Measurements from ENCODE around the gene CTU2. TPM values are rescaled to one million over a fixed set of nuclear protein-coding genes. Genes with fewer than 3 reads are reported as not detected.

The CTU2 gene
- total and polyA plus RNA-seq, 2 of the 8 experiments (the other 6 are each of a cell fraction or from before 2014, with no cell fraction given), result 32.7 to 42.9 TPM

DNA sequence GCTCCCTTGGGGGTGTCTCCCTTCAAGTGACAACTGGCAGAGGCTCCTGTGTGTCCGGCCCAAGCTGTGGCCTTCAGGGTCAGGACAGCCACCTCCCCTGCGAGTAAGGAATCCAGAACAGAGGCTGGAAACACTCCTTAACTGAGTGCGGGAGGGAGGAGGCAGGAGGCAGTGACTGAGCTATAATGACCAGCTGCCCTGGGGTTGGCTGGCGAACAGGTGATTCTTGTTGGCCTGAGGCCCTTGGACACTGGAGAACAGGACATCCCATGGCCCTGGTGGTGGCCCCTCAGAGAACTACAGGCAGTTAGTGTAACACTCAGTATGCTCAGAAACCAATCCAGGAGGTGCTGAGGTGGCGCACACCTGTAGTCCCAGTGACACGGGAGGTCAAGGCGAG is 10.6 kb upstream of the CTU2 start:
- H3K27ac ChIP-seq (ENCODE audit: low read depth, low read length), result no peak overlapping the region
- no peak overlapping the region for H3K56ac ChIP-seq (replicated peaks; ENCODE audit: insufficient read length, low read depth, low read length)
- no peak overlapping the region for H2BK12ac ChIP-seq (ENCODE audit: low read depth, low read length)
- no peak overlapping the region for H3K4ac ChIP-seq (replicated peaks; ENCODE audit: insufficient read length, low read depth, low read length)
- H3K36me3 ChIP-seq (ENCODE audit: control insufficient read depth in 2 of 4, insufficient read depth in 4 of 4, low read length in 3 of 4), result peaks cover 0 to 15% (median 4%) of the 10 kb centered on the region in 4 experiments; a peak in 4 of 8 replicates
- H4K8ac ChIP-seq (ENCODE audit: extremely low read depth, insufficient read depth, low read length), result no peak overlapping the region
- H3K4me2 ChIP-seq (ENCODE audit: insufficient read depth in 1 of 2, low read depth in 2 of 2, low read length in 2 of 2), result no peak overlapping the region
- H4K5ac ChIP-seq (ENCODE audit: insufficient read length, low read depth, low read length), result no peak overlapping the region
- 93% methylated on average over 7 of the region's 7 CpGs; no CpG with 5 or more reads in 1 of the 2 experiments for WGBS, 2 experiments (ENCODE audit: extremely low coverage in 1 of 2, insufficient coverage in 1 of 2, insufficient read length in 1 of 2, insufficient replicate concordance in 2 of 2, low coverage in 1 of 2, low lambda C conversion rate in 2 of 2, missing lambda C conversion rate in 1 of 2)
- H2BK20ac ChIP-seq (ENCODE audit: low read length), result no peak overlapping the region
- H4K20me1 ChIP-seq (replicated peaks in 1 of 2; ENCODE audit: control insufficient read depth in 1 of 2, insufficient read depth in 2 of 2, low read length in 2 of 2), result peaks cover 0 to 3% of the 10 kb centered on the region in 2 experiments
- no peaks in the 10 kb centered on the region for H3K79me2 ChIP-seq (ENCODE audit: control insufficient read depth in 1 of 2, insufficient read depth in 2 of 2, low read length in 2 of 2)
- H2BK5ac ChIP-seq (ENCODE audit: low read depth, low read length), result no peak overlapping the region
- H3K18ac ChIP-seq (ENCODE audit: extremely low read depth, low read length), result no peak overlapping the region
- H3K79me1 ChIP-seq (ENCODE audit: low read depth, low read length), result 0 out of 2 replicates have a peak, but pooled peaks cover 2% of the 10 kb centered on the region
- ChIA-PET POLR2A (ENCODE audit: partially characterized antibody) (no interaction called here), CTCF (ENCODE audit: partially characterized antibody) (interaction anchor here (0.6 to 6.5 kb wide), 6 partner anchors 9 to 130 kb away, joined by 3 to 37 read pairs (median 5); no protein-coding TSS in a partner anchor)
- H3K14ac ChIP-seq (ENCODE audit: insufficient read length), result no peak overlapping the region
- no peak overlapping the region for H2AFZ ChIP-seq (ENCODE audit: low read length)
- FAIRE-seq (no peak), DNase-seq (ENCODE audit: low read depth in 1 of 2, low spot score in 2 of 2) (no peak)
- no peak overlapping the region for H3K4me3 ChIP-seq (ENCODE audit: extremely low read depth in 1 of 4, insufficient read depth in 2 of 4, low read depth in 3 of 4, low read length in 4 of 4)
- H3K9me3 ChIP-seq (ENCODE audit: insufficient read depth in 2 of 2, low read depth in 1 of 2, low read length in 1 of 2), result no peaks in the 10 kb centered on the region
- H3K4me1 ChIP-seq (replicated peaks in 1 of 4; ENCODE audit: control insufficient read depth in 3 of 4, insufficient read depth in 4 of 4, low read length in 3 of 4), result no peaks in the 10 kb centered on the region
- H3K9ac ChIP-seq (replicated peaks in 1 of 4; ENCODE audit: extremely low read depth in 1 of 4, low read depth in 3 of 4, low read length in 3 of 4), result no peak overlapping the region
- H3K23ac ChIP-seq (ENCODE audit: insufficient read length), result no peak overlapping the region
- H3K27me3 ChIP-seq (replicated peaks in 1 of 4; ENCODE audit: control insufficient read depth in 3 of 4, extremely low read depth in 1 of 4, insufficient read depth in 3 of 4, low read length in 3 of 4), result no peaks in the 10 kb centered on the region
- H2BK15ac ChIP-seq (ENCODE audit: low read length), result no peak overlapping the region
- H4K91ac ChIP-seq (replicated peaks; ENCODE audit: insufficient read length, low read length), result no peak overlapping the region
- no peak overlapping the region for H2BK120ac ChIP-seq (replicated peaks; ENCODE audit: low read depth, low read length)
- H2AK5ac ChIP-seq (ENCODE audit: low read depth, low read length), result no peak overlapping the region
- H3K23me2 ChIP-seq (ENCODE audit: low read depth, low read length), result no peaks in the 10 kb centered on the region
- no peak for TF ChIP-seq SUZ12 (IDR thresholded peaks at IDR 0.05; ENCODE audit: low read length)
- no peak for TF ChIP-seq NRF1 (IDR thresholded peaks at IDR 0.05; ENCODE audit: low read depth, low read length)
- no peak for TF ChIP-seq KDM4A (IDR thresholded peaks at IDR 0.05; ENCODE audit: low read depth, low read length, severe bottlenecking)
- TF ChIP-seq RBBP5 (IDR thresholded peaks at IDR 0.05; ENCODE audit: borderline replicate concordance, low read depth, low read length), result no peak
- no peak for TF ChIP-seq RFX5 (IDR thresholded peaks at IDR 0.05; ENCODE audit: borderline replicate concordance, low read depth, low read length)
- no peak for TF ChIP-seq EGR1 (IDR thresholded peaks at IDR 0.05; ENCODE audit: borderline replicate concordance, low read depth, low read length)
- no peak for TF ChIP-seq MAX (IDR thresholded peaks at IDR 0.05)
- no peak for TF ChIP-seq RAD21 (IDR thresholded peaks at IDR 0.05 in 1 of 2, conservative IDR thresholded peaks at IDR 0.05 in 1 of 2; ENCODE audit: low read depth in 2 of 2, low read length in 2 of 2)
- no peak for TF ChIP-seq SP2 (IDR thresholded peaks at IDR 0.05; ENCODE audit: low read length)
- no peak for TF ChIP-seq JUN (IDR thresholded peaks at IDR 0.05; ENCODE audit: low read depth, low read length)
- TF ChIP-seq TBP (IDR thresholded peaks at IDR 0.05; ENCODE audit: low read depth, low read length), result no peak
- TF ChIP-seq POLR2A (IDR thresholded peaks at IDR 0.05; ENCODE audit: control extremely low read depth in 1 of 2, low read depth in 2 of 2, low read length in 2 of 2), result no peak
- no peak for TF ChIP-seq HDAC2 (IDR thresholded peaks at IDR 0.05; ENCODE audit: borderline replicate concordance in 1 of 2, low read depth in 2 of 2, low read length in 2 of 2)
- TF ChIP-seq GTF2F1 (IDR thresholded peaks at IDR 0.05; ENCODE audit: borderline replicate concordance, low read depth, low read length), result no peak
- TF ChIP-seq SIRT6 (IDR thresholded peaks at IDR 0.05; ENCODE audit: low read length), result no peak

All from H1 (cell line).